ENCODE data around the gene VEZF1.

- no peak for TF ChIP-seq CTCF (IDR thresholded peaks at IDR 0.05)
- TF ChIP-seq POLR2AphosphoS5 (IDR thresholded peaks at IDR 0.05), result no peak
- TF ChIP-seq POLR2A (IDR thresholded peaks at IDR 0.05), result no peak
- no peak for TF ChIP-seq EP300 (IDR thresholded peaks at IDR 0.05)
Observed at GRCh38 chr17:57990037-57990436, 2.0 kb upstream of the VEZF1 start.
